NT2/D1 (cell line): Measurements from ENCODE around the gene TMPRSS11A.

ENCODE experiments used
- DNase-seq: peaks from one replicate; pipeline ENCODE4 v3.0.0-alpha.2; 2011; ENCODE audit warnings: low read depth, low spot score
- H3K27me3 ChIP-seq: 2 replicates; pipeline ENCODE4 v1.6.0; 2011; ENCODE audit warnings: mild to moderate bottlenecking; ENCODE audit not compliant: insufficient read length, insufficient read depth
- H3K36me3 ChIP-seq: 2 replicates; pipeline ENCODE4 v1.6.1; 2011; ENCODE audit warnings: mild to moderate bottlenecking, low read length, mixed read lengths; ENCODE audit not compliant: insufficient read depth, insufficient read length
- H3K4me1 ChIP-seq: 2 replicates; pipeline ENCODE4 v1.5.1; 2011; ENCODE audit not compliant: insufficient read depth, insufficient read length
- H3K4me3 ChIP-seq: 2 replicates; pipeline ENCODE4 v1.5.1; 2011; ENCODE audit warnings: low read depth; ENCODE audit not compliant: insufficient read length
- H3K9ac ChIP-seq: 2 replicates; pipeline ENCODE4 v1.6.0; 2011; ENCODE audit warnings: low read depth; ENCODE audit not compliant: insufficient read length
- H3K9me3 ChIP-seq: 2 replicates; pipeline ENCODE4 v1.5.1; 2011; ENCODE audit warnings: mild to moderate bottlenecking, low read length; ENCODE audit not compliant: insufficient read depth
- SUZ12 ChIP-seq: IDR thresholded peaks from 2 replicates; pipeline ENCODE4 v1.6.1; 2011; ENCODE audit not compliant: insufficient read length, insufficient read depth; ENCODE audit errors: extremely low read depth
- YY1 ChIP-seq: IDR thresholded peaks from 2 replicates; pipeline ENCODE4 v1.6.1; 2011; ENCODE audit not compliant: insufficient read length, insufficient read depth
- ZNF274 ChIP-seq: IDR thresholded peaks from 2 replicates; pipeline ENCODE4 v1.6.1; 2011; ENCODE audit warnings: mild to moderate bottlenecking, low read depth, low read length

Gene TMPRSS11A

DNA sequence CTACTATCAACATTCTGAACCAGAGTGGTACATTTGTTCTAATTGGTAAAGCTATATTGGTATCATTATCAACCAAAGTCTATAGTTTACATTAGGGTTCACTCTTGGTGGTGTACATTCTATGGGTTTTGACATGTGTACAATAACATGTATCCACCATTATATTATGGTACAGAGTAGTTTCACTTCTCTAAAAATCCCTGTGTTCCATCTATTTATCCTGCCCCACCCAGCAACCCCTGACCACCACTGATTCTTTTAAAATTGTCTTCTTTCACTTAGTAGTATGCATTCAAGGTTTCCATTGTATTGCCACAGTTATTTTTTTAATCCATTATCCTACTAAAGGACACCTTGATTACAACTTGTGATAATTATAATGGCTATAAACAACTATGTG, 64.2 kb downstream of the TMPRSS11A start:
- no peaks in the 10 kb centered on the region for H3K4me1 ChIP-seq
- DNase-seq, result no peak
- H3K27me3 ChIP-seq, result no peaks in the 10 kb centered on the region
- H3K4me3 ChIP-seq, result no peak overlapping the region
- no peaks in the 10 kb centered on the region for H3K9me3 ChIP-seq
- TF ChIP-seq ZNF274 (no peak), SUZ12 (no peak), YY1 (no peak)
- no peaks in the 10 kb centered on the region for H3K36me3 ChIP-seq
- no peak overlapping the region for H3K9ac ChIP-seq

DNA sequence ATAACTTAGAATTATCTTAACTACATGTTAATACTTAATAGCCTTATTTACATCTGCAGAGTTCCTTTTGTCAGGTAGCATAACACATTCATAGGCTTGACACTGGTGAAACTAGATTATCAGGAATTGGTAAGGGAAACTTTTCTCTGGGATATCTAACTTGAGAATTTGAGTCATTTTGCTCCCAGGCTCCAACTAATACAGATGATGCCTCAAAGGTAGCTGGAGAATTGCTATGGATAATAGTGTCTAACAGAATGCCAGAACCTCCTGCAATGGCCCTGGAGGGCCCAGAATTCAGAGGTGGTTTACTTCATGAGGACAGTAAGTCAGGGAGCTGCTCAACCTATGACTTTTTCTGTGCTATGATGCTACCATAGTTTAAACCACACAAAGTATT, 65.6 kb downstream of the TMPRSS11A start:
- Histone ChIP-seq H3K27me3 (no peaks in the 10 kb centered on the region), H3K4me1 (no peaks in the 10 kb centered on the region), H3K9ac (no peak overlapping the region), H3K9me3 (no peaks in the 10 kb centered on the region), H3K4me3 (no peak overlapping the region), H3K36me3 (no peaks in the 10 kb centered on the region)
- DNase-seq, result no peak
- TF ChIP-seq YY1 (no peak), ZNF274 (no peak), SUZ12 (no peak)

DNA sequence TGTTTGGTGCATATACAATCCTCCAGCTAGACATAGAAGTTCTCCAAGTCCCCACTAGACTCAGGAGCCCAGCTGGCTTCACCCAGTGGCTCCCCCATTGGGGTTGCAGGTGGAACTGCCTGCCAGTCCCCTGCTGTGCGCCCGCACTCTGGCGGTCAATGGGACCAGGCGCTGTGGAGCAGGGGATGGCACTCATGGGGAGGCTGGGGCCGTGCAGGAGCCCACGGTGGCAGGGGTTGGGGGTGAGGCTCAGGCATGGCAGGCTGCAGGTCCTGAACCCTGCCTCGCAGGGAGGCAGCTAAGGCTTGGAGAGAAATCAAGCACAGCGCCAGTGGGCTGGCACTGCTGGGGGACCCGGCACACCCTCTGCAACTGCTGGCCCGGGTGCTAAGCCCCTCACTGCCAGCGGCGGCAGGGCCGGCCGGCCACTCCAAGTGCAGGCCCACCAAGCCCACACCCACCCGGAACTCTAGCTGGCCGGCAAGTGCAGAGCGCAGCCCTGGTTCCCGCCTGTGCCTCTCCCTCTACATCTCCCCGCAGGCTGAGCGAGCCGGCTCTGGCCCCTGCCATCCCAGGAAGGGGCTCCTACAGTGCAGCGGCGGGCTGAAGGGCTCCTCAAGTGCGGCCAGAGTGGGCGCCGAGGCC, 66.8 kb downstream of the TMPRSS11A start:
- H3K4me3 ChIP-seq, result no peak overlapping the region
- DNase-seq, result no peak
- H3K27me3 ChIP-seq, result no peaks in the 10 kb centered on the region
- no peaks in the 10 kb centered on the region for H3K9me3 ChIP-seq
- no peak for TF ChIP-seq SUZ12
- no peak for TF ChIP-seq ZNF274
- no peak overlapping the region for H3K9ac ChIP-seq
- H3K4me1 ChIP-seq, result no peaks in the 10 kb centered on the region
- H3K36me3 ChIP-seq, result no peaks in the 10 kb centered on the region

DNA sequence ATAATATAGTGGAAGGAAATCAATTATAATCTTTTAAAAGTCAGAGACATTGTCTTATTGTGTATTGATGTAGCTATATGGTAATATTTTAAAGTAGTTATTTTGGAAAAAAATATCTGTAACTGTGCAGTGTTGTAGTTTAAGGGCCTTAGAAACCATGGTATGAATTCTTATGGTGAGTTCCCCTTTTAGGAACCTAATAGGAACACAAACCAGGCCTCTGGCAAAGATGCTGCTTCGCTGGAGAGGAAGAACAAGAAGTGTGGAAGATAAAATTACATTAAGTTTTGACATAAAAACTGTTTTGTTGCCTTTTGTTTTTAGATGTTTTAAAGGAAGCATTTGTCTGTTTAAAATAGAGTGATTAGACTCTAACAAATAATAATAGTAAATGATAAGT, 68.6 kb downstream of the TMPRSS11A start:
- H3K27me3 ChIP-seq, result no peaks in the 10 kb centered on the region
- no peak overlapping the region for H3K9ac ChIP-seq
- TF ChIP-seq ZNF274, result no peak
- TF ChIP-seq SUZ12, result no peak
- TF ChIP-seq YY1, result no peak
- no peaks in the 10 kb centered on the region for H3K9me3 ChIP-seq
- no peak for DNase-seq
- H3K36me3 ChIP-seq, result no peaks in the 10 kb centered on the region
- no peaks in the 10 kb centered on the region for H3K4me1 ChIP-seq
- H3K4me3 ChIP-seq, result no peak overlapping the region

DNA sequence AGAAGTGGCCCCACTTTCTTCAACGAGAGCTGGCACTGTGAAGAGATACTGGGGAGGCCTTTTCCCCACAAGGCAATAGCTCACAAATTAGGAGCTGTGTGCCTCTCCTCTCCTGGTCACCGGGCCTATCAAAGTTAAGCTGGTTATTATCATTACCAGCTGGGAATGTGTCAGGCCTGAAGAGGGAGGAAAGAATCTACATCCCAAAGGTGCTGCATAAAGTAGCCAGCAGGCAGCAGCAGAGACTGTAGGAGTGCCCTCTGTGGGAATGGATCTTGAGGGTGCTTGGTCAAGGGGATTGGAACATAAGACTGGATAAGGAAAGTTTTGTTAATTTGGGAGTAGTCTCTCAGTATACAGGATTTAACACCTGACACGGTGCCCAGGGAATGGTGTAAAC, 70.4 kb downstream of the TMPRSS11A start:
- no peaks in the 10 kb centered on the region for H3K27me3 ChIP-seq
- no peaks in the 10 kb centered on the region for H3K4me1 ChIP-seq
- H3K4me3 ChIP-seq, result no peak overlapping the region
- H3K9me3 ChIP-seq, result no peaks in the 10 kb centered on the region
- no peak overlapping the region for H3K9ac ChIP-seq
- no peak for TF ChIP-seq SUZ12
- no peak for TF ChIP-seq YY1
- no peak for TF ChIP-seq ZNF274
- H3K36me3 ChIP-seq, result no peaks in the 10 kb centered on the region
- DNase-seq, result no peak

DNA sequence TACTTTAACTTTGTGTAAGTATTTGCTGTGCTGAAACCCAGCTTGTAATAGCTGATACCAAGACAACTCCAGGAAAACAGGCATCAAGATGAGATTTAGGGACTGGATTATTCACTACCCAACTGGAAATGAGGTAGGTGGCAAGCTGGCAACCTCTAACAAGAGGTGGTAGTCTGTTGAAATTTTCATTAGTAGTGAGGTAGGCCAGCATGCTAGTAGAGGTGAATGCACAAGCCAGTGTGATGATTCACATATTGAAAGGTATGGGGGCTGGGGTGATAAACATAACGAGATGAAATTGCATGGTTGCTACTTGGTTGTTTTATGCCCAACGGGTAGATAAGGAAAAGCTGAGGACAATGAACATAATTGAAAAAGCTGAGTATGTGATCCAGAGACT, 71.0 kb downstream of the TMPRSS11A start:
- Histone ChIP-seq H3K4me1 (no peaks in the 10 kb centered on the region), H3K9me3 (no peaks in the 10 kb centered on the region), H3K27me3 (no peaks in the 10 kb centered on the region), H3K4me3 (no peak overlapping the region), H3K9ac (no peak overlapping the region), H3K36me3 (no peaks in the 10 kb centered on the region)
- no peak for TF ChIP-seq ZNF274
- no peak for TF ChIP-seq SUZ12
- TF ChIP-seq YY1, result no peak
- DNase-seq, result no peak

DNA sequence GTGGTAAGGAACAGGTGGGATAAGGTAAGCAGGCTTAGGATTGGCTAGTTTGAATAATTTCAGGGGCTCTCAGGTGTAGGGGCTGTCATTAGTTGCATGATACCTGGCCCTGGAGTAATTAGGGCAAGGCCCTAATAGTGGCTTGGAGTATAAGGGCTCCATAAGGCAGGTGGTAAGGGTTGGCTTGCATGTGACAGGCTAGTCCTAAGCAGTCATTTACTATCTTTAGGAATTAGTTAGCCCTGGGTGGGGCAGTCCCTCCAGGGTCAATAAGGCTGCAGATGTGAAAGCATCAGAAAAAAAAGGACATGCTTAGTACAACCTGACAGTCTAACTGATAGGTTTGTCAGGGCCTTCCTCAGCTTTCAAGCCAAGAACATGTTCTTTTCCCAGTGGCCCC, 71.6 kb downstream of the TMPRSS11A start:
- TF ChIP-seq YY1 (no peak), ZNF274 (no peak), SUZ12 (no peak)
- no peak overlapping the region for H3K4me3 ChIP-seq

DNA sequence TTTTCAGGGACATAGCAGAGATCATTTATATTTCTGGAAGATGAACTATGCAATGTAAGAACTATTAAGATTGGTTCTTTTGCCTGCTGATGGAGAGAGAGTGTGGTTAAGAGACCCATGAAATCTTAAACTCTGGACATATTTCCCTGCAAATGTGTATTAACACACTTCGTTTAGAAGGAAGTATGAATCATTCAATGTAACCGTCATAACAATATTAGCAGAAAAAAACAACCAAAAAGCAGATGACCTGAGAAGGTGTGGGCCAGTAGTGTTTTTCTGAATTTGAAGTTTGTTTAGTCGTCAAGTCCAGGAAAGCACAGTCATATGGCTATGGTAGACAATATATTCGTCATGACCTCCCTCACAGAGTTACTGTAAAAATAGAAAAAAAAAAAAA, 77.0 kb downstream of the TMPRSS11A start:
- DNase-seq, result no peak
- no peak overlapping the region for H3K9ac ChIP-seq
- H3K4me1 ChIP-seq, result no peaks in the 10 kb centered on the region
- no peaks in the 10 kb centered on the region for H3K27me3 ChIP-seq
- no peak for TF ChIP-seq SUZ12
- TF ChIP-seq ZNF274, result no peak
- no peak for TF ChIP-seq YY1
- H3K9me3 ChIP-seq, result no peaks in the 10 kb centered on the region
- H3K4me3 ChIP-seq, result no peak overlapping the region
- H3K36me3 ChIP-seq, result no peaks in the 10 kb centered on the region

More for the DNA sequence above, 71.6 kb downstream of the TMPRSS11A start:
- no peaks in the 10 kb centered on the region for H3K9me3 ChIP-seq
- H3K36me3 ChIP-seq, result no peaks in the 10 kb centered on the region
- no peaks in the 10 kb centered on the region for H3K27me3 ChIP-seq
- no peaks in the 10 kb centered on the region for H3K4me1 ChIP-seq
- no peak for DNase-seq
- H3K9ac ChIP-seq, result no peak overlapping the region
